Calu3 (cell line): Measurements from ENCODE around the gene NKD1. TPM values are rescaled to one million over a fixed set of nuclear protein-coding genes. Genes with fewer than 3 reads are reported as not detected.

Source experiments
- BruUV-seq: library from RNA; stranded (reverse); fragments of 400-500 nt; replicated peaks from 2 replicates; lab custom pipeline; 2021; lab: Mats Ljungman, UMichigan
- CTCF ChIA-PET: fragments of 300-600 bp; sonication (Branson Sonifier 250); formaldehyde crosslinking; loops from one replicate; lab custom pipeline; 2022; ENCODE audit warnings: antibody characterized with exemption; lab: Charles Lee
- DNase-seq: peaks from one replicate; pipeline ENCODE4 v3.0.0; 2022
- H3K27ac Mint-ChIP-seq: one replicate; pipeline ENCODE4 v1.8.0; 2022; ENCODE audit warnings: mixed read lengths; ENCODE audit not compliant: unreplicated experiment
- H3K27me3 Mint-ChIP-seq: one replicate; pipeline ENCODE4 v1.8.0; 2022; ENCODE audit warnings: mixed read lengths; ENCODE audit not compliant: unreplicated experiment
- H3K36me3 Mint-ChIP-seq: one replicate; pipeline ENCODE4 v1.8.0; 2022; ENCODE audit warnings: mild to moderate bottlenecking, moderate library complexity, mixed read lengths; ENCODE audit not compliant: insufficient read depth, unreplicated experiment
- H3K4me1 Mint-ChIP-seq: one replicate; pipeline ENCODE4 v1.8.0; 2022; ENCODE audit warnings: mild to moderate bottlenecking, low read depth, mixed read lengths; ENCODE audit not compliant: unreplicated experiment
- H3K4me3 Mint-ChIP-seq: one replicate; pipeline ENCODE4 v1.8.0; 2022; ENCODE audit warnings: mild to moderate bottlenecking, low read depth, moderate library complexity, mixed read lengths; ENCODE audit not compliant: unreplicated experiment
- H3K9me3 Mint-ChIP-seq: one replicate; pipeline ENCODE4 v1.8.0; 2022; ENCODE audit warnings: low read depth, mixed read lengths; ENCODE audit not compliant: unreplicated experiment
- CTCF ChIP-seq: fragments of 200-600 bp; IDR thresholded peaks from one replicate; pipeline ENCODE4 v1.8.0; 2022; ENCODE audit warnings: antibody characterized with exemption; ENCODE audit not compliant: unreplicated experiment
- intact Hi-C: fragments of 100-400 bp; cut with micrococcal nuclease; formaldehyde crosslinking; loops from one replicate; pipeline ENCODE4 v1.10.0; 2022; ENCODE audit not compliant: unreplicated experiment
- total RNA-seq: library from RNA; stranded (reverse); gene quantifications from 2 replicates; pipeline ENCODE4 v1.2.3, GENCODE V29; 2022

NKD1 gene
- total RNA-seq, 1 experiment from 2014 or later, result 0.31 TPM

GRCh38 chr16:50548909-50549560, 839 bp downstream of the NKD1 start:
- CTCF ChIA-PET, result no interaction called here
- DNase-seq, result no peak
- Mint-ChIP-seq H3K4me3 (peak overlapping the region; percentile 76), H3K9me3 (no peaks in the 10 kb centered on the region), H3K36me3 (peaks cover 17% of the 10 kb centered on the region), H3K4me1 (no peaks in the 10 kb centered on the region), H3K27ac (no peak overlapping the region), H3K27me3 (peaks cover 91% of the 10 kb centered on the region)
- BruUV-seq, result no TSS peak
- no peak for TF ChIP-seq CTCF
- intact Hi-C loops, result loop anchor here (5.0 kb wide), 1 partner anchor 258 kb away; no protein-coding TSS in a partner anchor

- CTCF ChIA-PET, result interaction anchor here (0.7 kb wide), 1 partner anchor 45 kb away, joined by 3 read pairs; no protein-coding TSS in a partner anchor
- BruUV-seq, result no TSS peak
Measured at GRCh38 chr16:50549561-50549915, 1.3 kb downstream of the NKD1 start.

GRCh38 chr16:50550035-50550434, 1.8 kb downstream of the NKD1 start:
- intact Hi-C loops, result no loop called here
- peaks cover 91% of the 10 kb centered on the region for H3K27me3 Mint-ChIP-seq
- CTCF ChIA-PET, result interaction anchor here (0.7 kb wide), 1 partner anchor 46 kb away, joined by 3 read pairs; no protein-coding TSS in a partner anchor
- no peaks in the 10 kb centered on the region for H3K4me1 Mint-ChIP-seq
- no TSS peak for BruUV-seq
- no peak for TF ChIP-seq CTCF
- H3K4me3 Mint-ChIP-seq, result no peak overlapping the region
- H3K27ac Mint-ChIP-seq, result no peak overlapping the region
- no peak for DNase-seq
- peaks cover 17% of the 10 kb centered on the region for H3K36me3 Mint-ChIP-seq
- H3K9me3 Mint-ChIP-seq, result no peaks in the 10 kb centered on the region

More at GRCh38 chr16:50549561-50549915, 1.3 kb downstream of the NKD1 start:
- H3K27me3 Mint-ChIP-seq, result peaks cover 91% of the 10 kb centered on the region
- intact Hi-C loops, result loop anchor here (5.0 kb wide), 1 partner anchor 258 kb away; no protein-coding TSS in a partner anchor
- no peak for DNase-seq
- H3K9me3 Mint-ChIP-seq, result no peaks in the 10 kb centered on the region
- peaks cover 17% of the 10 kb centered on the region for H3K36me3 Mint-ChIP-seq
- no peaks in the 10 kb centered on the region for H3K4me1 Mint-ChIP-seq
- H3K4me3 Mint-ChIP-seq, result peak overlapping the region; percentile 76
- no peak overlapping the region for H3K27ac Mint-ChIP-seq
- no peak for TF ChIP-seq CTCF

- Mint-ChIP-seq H3K4me1 (no peaks in the 10 kb centered on the region), H3K36me3 (peaks cover 17% of the 10 kb centered on the region), H3K27ac (no peak overlapping the region), H3K9me3 (no peaks in the 10 kb centered on the region), H3K27me3 (peaks cover 91% of the 10 kb centered on the region), H3K4me3 (no peak overlapping the region)
- CTCF ChIA-PET, result no interaction called here
- no peak for DNase-seq
- intact Hi-C loops, result no loop called here
- no peak for TF ChIP-seq CTCF
- no TSS peak for BruUV-seq
Measured at GRCh38 chr16:50550866-50551641, 2.9 kb downstream of the NKD1 start.
